ENCODE measurements around the gene ANKRD10.

ANKRD10 gene

GRCh38 chr13:110869231-110869804, 45.6 kb downstream of the ANKRD10 start:
- Histone ChIP-seq H3K9me3 (ENCODE audit: severe bottlenecking) (no peaks in the 10 kb centered on the region), H3K27me3 (ENCODE audit: insufficient read depth, poor library complexity, severe bottlenecking) (no peaks in the 10 kb centered on the region), H3K36me3 (ENCODE audit: low read depth) (no peaks in the 10 kb centered on the region), H3K4me1 (ENCODE audit: insufficient read depth, poor library complexity, severe bottlenecking) (peaks cover 15% of the 10 kb centered on the region), H3K27ac (ENCODE audit: poor library complexity, severe bottlenecking) (peak overlapping the region; percentile 46), H3K4me3 (ENCODE audit: severe bottlenecking) (no peak overlapping the region)
- DNase-seq (ENCODE audit: low spot score) (no peak), ATAC-seq (ENCODE audit: low read depth) (no peak)
- TF ChIP-seq, protein P1, sequence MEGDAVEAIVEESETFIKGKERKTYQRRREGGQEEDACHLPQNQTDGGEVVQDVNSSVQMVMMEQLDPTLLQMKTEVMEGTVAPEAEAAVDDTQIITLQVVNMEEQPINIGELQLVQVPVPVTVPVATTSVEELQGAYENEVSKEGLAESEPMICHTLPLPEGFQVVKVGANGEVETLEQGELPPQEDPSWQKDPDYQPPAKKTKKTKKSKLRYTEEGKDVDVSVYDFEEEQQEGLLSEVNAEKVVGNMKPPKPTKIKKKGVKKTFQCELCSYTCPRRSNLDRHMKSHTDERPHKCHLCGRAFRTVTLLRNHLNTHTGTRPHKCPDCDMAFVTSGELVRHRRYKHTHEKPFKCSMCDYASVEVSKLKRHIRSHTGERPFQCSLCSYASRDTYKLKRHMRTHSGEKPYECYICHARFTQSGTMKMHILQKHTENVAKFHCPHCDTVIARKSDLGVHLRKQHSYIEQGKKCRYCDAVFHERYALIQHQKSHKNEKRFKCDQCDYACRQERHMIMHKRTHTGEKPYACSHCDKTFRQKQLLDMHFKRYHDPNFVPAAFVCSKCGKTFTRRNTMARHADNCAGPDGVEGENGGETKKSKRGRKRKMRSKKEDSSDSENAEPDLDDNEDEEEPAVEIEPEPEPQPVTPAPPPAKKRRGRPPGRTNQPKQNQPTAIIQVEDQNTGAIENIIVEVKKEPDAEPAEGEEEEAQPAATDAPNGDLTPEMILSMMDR (IDR thresholded peaks at IDR 0.05; ENCODE audit: poor library complexity, severe bottlenecking) = no peak

- no peak overlapping the region for H3K27ac ChIP-seq (ENCODE audit: poor library complexity, severe bottlenecking)
- no peaks in the 10 kb centered on the region for H3K36me3 ChIP-seq (ENCODE audit: low read depth)
Observed at GRCh38 chr13:110868720-110869119, 46.1 kb downstream of the ANKRD10 start.

GRCh38 chr13:110867380-110867779, 47.5 kb downstream of the ANKRD10 start:
- Histone ChIP-seq H3K36me3 (ENCODE audit: low read depth) (no peaks in the 10 kb centered on the region), H3K27ac (ENCODE audit: poor library complexity, severe bottlenecking) (no peak overlapping the region), H3K4me1 (ENCODE audit: insufficient read depth, poor library complexity, severe bottlenecking) (peaks cover 15% of the 10 kb centered on the region), H3K4me3 (ENCODE audit: severe bottlenecking) (no peak overlapping the region), H3K9me3 (ENCODE audit: severe bottlenecking) (no peaks in the 10 kb centered on the region), H3K27me3 (ENCODE audit: insufficient read depth, poor library complexity, severe bottlenecking) (no peaks in the 10 kb centered on the region)
- ATAC-seq (ENCODE audit: low read depth) (no peak), DNase-seq (ENCODE audit: low spot score) (no peak)
- TF ChIP-seq, protein P1 (IDR thresholded peaks at IDR 0.05; ENCODE audit: poor library complexity, severe bottlenecking) = no peak

More at GRCh38 chr13:110868720-110869119, 46.1 kb downstream of the ANKRD10 start:
- DNase-seq (ENCODE audit: low spot score) (no peak), ATAC-seq (ENCODE audit: low read depth) (no peak)
- TF ChIP-seq, protein P1 (IDR thresholded peaks at IDR 0.05; ENCODE audit: poor library complexity, severe bottlenecking) = no peak
- peaks cover 15% of the 10 kb centered on the region for H3K4me1 ChIP-seq (ENCODE audit: insufficient read depth, poor library complexity, severe bottlenecking)
- H3K9me3 ChIP-seq (ENCODE audit: severe bottlenecking) = no peaks in the 10 kb centered on the region
- no peak overlapping the region for H3K4me3 ChIP-seq (ENCODE audit: severe bottlenecking)
- H3K27me3 ChIP-seq (ENCODE audit: insufficient read depth, poor library complexity, severe bottlenecking) = no peaks in the 10 kb centered on the region

DNA sequence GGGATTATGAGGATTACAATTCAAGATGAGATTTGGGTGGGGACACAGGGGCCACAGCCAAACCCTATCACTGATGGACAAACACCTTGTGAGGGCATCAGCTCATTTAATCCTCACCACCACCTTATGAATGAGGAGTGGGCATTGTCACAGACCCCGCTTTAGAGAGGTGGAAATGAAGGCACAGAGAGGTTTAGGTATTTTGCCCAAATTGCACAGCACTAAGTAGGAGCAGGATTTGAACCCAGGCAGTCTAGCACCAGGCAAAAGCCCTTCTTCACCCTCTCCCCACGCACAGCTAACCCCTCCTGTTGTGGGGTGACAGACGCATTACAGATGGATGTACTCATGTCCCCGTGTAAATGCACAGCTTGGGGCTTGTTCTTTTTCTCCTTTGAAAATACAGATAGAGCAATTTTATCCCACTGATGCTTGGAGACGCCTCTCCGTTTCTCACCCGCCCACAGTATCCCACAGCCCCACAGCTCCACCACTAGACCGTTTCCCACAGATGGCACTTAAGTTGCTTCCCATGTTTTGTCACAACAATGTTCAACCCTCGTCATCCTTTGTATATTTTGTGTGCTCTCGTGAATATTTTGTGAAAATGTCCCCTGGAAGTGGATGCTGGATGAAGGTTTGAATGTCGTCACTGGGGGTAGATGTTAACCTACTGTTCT, 48.2 kb downstream of the ANKRD10 start:
- Histone ChIP-seq H3K27ac (ENCODE audit: poor library complexity, severe bottlenecking) (no peak overlapping the region), H3K4me3 (ENCODE audit: severe bottlenecking) (no peak overlapping the region), H3K27me3 (ENCODE audit: insufficient read depth, poor library complexity, severe bottlenecking) (no peaks in the 10 kb centered on the region), H3K9me3 (ENCODE audit: severe bottlenecking) (no peaks in the 10 kb centered on the region), H3K4me1 (ENCODE audit: insufficient read depth, poor library complexity, severe bottlenecking) (peaks cover 15% of the 10 kb centered on the region), H3K36me3 (ENCODE audit: low read depth) (no peaks in the 10 kb centered on the region)
- ATAC-seq (ENCODE audit: low read depth) (no peak), DNase-seq (ENCODE audit: low spot score) (no peak)
- TF ChIP-seq, protein P1 (IDR thresholded peaks at IDR 0.05; ENCODE audit: poor library complexity, severe bottlenecking) = no peak

- TF ChIP-seq, protein P1 (IDR thresholded peaks at IDR 0.05; ENCODE audit: poor library complexity, severe bottlenecking) = no peak
- no peaks in the 10 kb centered on the region for H3K4me1 ChIP-seq (ENCODE audit: insufficient read depth, poor library complexity, severe bottlenecking)
- H3K9me3 ChIP-seq (ENCODE audit: severe bottlenecking) = no peaks in the 10 kb centered on the region
- no peak overlapping the region for H3K4me3 ChIP-seq (ENCODE audit: severe bottlenecking)
- DNase-seq (ENCODE audit: low spot score) (no peak), ATAC-seq (ENCODE audit: low read depth) (no peak)
- no peak overlapping the region for H3K27ac ChIP-seq (ENCODE audit: poor library complexity, severe bottlenecking)
- no peaks in the 10 kb centered on the region for H3K27me3 ChIP-seq (ENCODE audit: insufficient read depth, poor library complexity, severe bottlenecking)
- H3K36me3 ChIP-seq (ENCODE audit: low read depth) = no peaks in the 10 kb centered on the region
Observed at GRCh38 chr13:110863685-110864084, 51.2 kb downstream of the ANKRD10 start.

Measured in RWPE2 (cell line).